GM21786 (cell line): ENCODE data around the gene EPHA7.

Experiments
- ATAC-seq: cut with Tn5 transposase; IDR thresholded peaks from one replicate; pipeline ENCODE4 v1.9.1; 2021; ENCODE audit not compliant: unreplicated experiment

Gene EPHA7

DNA sequence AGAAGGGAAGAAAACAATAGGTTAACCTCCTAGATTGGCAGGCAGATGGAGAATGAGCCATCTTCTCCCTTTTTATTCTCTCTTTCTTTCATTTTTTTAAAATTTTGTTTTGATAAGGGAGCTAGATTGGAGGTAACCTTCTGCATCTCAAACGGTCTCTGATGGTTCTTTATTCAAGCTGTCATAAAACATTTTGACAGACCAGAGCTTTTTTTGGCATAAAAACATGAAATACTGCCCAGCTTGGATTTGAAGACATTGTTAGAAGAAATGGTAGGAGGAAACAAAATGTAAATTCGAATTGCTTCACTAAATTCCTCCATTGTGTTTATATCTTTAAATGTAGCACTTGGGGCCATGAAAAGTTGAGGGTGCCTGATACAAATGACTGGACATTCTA lies 158.5 kb downstream of the EPHA7 start:
- no peak for ATAC-seq

DNA sequence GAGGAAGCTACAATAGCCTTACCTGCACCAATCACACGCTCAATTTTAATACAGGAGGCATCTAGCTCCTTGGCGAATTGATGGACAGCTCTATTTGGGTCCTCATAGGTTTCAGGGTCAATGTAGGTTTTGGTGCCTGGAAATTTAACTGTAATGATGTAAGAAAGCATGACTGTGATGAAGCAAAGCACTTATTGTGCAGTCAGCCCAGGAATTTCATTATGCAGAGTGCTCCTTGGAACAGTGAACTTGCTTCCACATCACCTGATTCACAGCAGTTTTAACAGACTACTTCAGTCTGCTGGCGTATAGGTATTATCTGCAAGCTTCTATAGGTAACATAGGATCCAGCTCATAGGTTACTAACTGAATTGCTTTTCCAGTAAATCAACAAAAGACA lies 160.0 kb downstream of the EPHA7 start:
- ATAC-seq: no peak

DNA sequence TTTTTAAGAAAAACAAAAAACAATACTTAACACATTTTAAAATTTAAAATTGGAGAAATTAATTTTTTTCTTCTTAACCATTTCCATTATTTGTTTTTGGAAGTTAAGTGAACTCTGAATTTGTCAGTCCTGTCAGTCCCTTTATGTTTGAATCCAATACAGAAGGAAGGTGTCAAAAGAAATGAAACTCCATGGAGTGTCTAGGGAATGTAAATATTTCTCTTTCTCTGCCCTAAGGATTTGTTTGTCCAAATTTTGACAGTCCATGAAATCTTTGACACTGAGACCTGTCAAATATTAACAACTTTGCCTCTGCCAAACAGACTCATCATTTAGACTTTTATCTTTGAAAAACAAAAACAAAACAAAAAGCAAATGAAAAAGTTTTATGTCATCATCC lies 166.4 kb downstream of the EPHA7 start:
- no peak for ATAC-seq

DNA sequence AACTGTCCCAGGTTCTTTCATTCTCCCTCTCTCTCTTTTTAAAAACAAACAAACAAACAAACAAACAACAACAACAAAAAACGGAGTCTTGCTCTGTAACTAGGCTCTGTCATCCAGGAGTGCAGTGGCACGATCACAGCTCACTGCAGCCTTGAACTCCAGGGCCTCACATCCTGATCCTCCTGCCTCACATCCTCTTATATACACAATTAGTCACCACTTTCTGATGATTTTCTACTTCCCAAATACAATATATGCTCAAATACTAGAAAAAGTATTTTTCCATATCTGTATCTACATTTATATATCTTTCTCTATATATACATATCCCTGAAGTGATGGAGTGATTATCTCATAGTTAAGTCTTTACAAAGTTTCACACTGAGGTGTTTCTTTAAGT lies 170.7 kb downstream of the EPHA7 start:
- no peak for ATAC-seq

DNA sequence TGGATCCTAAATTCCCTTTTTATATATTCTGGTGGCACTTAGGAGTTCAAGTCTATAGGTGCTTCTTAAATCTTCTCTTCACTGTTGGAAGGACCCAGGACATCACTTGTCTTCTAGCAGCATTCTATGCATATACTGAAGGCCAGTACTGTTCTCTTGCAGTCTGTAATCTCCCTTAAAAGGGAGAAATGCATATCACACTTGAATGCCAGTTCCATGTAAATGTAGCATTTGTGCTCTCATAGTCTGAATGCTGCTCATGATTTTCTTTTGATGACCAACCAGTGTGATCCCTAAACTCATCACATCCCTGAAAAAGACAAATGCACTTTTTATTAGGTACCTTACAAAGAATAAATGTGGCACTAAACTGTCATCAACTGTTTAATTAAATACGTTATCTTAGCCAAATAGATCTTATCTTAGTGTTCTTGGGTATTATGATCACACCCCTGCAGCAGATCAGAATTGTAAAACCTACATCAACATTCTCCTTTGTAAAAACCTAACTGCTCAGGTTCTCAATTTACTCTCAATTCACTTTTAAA lies 176.1 kb downstream of the EPHA7 start:
- ATAC-seq: no peak

DNA sequence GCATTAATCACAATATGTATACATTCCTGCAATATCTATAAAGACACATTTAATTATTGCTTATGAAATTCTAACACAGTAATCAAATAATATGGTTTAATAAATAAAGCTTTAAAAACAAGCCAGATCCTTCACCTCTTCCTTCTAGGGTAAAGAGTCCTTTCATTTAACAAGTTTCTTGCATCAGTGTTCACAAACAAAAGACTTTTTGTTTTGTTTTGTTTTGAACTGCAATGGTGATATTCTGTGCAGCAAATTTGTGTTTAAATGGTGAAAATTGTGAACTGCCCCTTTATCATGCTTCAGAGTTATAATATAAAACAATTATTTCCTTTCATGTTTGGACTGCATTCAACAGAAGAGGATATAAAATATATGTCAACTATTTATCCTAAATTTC lies 177.3 kb downstream of the EPHA7 start:
- no peak for ATAC-seq

DNA sequence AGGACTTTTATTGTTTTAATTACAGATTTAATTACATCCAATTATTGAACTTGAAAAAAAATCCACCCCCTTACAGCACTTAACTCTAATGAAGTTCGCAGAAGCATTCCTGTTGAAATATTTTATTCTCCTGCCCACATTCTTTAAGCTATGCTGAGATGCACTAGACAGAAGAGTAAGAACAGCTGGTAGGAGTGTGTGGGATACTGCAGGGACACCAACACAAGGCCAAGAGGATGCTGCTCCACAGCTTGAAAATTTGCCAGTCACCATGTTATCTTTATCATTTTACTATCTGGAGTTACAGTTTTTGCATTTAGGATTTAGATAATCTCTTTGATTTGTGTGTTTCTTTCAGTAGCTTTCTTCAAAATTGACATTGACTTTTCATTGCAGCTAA lies 180.7 kb downstream of the EPHA7 start:
- no peak for ATAC-seq

DNA sequence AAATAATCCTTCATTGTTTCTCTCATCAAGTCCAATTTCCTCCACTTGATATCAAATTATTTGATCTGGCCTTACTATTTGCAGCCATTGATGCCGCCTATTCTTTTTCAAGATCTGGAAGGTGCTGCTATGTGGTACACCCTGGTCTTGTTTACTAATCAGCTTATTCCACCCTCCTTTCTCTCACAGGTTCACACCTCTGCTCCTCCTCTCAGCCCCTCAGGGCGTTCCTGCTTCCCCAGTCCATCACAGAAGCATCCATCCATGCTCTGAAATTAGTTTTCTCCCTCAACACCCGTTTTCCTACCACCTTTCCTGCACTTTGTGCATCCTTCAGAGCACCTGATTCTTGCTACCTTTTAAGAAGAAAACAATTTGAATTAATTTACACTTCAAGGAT lies 183.6 kb downstream of the EPHA7 start:
- ATAC-seq: no peak

DNA sequence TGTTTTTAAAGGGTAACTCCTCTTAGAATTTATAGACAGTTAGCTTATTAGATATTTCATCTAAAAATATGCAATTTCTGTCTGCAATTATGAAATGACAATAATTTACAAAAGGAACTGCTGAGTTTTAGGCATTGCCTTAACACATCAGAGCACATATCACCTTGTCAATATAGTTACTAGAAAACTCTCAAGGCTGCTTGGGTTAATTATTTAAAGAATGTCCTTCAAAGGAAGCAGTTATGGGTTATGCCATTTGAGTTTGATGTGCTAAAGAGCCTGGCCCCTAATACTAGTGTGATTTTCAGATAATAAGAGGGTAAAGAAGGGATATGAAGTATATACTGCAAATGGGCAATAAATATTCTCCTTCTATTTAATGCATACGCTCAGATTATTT lies 192.5 kb downstream of the EPHA7 start:
- no peak for ATAC-seq

DNA sequence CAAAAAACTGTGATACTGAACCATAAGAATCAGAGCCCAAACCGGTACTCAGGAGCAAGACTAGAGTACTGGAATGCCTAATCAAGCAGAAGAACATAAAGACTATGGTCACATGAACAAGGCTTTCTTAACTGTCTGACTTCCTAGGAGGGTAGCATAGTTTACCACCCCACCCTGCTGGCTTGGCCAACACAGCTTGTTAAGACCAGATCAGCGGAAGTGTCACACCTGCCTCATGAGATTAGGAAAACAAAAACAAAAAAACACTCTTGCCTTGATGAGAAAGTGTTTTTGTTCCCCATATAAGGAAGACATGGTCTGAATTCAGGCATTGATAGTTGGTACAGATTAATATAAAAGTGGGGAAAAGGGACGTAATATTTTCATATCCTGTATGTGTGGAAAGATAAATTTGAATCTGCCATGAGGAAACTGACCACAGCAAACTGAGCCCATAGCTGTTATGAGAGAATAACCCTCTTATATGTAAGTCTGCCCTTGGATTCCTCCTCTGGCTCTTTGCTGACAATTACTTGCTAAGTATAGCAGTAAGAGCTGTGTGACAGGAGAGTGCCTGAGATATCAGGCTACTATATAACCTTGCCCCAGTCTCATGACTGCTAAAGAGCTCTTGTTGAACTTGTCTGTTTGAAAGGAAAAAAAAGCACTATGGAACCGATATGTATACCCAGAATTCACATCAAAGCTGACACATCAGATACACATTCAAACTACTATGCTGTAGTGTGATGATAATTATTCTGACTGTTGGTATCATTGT lies 197.1 kb downstream of the EPHA7 start:
- ATAC-seq: no peak

DNA sequence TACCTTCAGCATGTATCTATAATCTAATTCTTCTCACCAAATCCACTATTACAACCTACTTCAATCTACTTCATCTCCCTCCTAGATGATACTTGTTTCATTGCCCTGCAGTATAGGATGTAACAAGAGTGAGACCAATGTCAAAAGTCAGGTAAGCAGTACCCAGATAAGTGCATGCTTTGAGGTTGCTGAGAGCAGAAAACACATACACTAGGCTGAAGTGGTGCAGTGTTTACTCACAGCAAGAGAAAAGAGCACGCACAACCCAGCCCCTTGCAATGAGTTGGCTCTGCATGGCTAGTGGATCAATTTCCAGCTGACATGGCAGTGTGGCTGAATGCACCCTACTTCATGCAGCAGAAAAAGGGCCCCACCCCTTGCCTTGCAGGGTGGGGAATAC lies 199.9 kb downstream of the EPHA7 start:
- no peak for ATAC-seq

DNA sequence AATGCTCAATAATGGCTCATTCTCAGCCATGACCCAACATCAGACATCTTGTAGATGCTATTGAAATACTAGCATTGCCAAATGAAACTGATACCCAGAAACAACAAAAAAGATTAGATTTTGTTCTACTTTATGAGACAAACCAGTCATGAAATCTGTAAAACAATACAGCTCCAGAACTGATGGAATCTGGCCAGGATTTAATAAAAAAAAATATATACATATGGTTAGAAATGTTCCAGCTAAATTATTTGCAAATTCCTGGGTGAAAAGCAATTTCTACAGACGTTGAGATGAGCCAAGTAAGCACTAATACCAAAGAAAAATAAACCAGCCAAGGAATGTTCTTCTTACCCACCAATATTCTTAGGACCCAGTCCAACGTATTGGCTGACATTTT lies 201.3 kb downstream of the EPHA7 start:
- ATAC-seq: no peak

DNA sequence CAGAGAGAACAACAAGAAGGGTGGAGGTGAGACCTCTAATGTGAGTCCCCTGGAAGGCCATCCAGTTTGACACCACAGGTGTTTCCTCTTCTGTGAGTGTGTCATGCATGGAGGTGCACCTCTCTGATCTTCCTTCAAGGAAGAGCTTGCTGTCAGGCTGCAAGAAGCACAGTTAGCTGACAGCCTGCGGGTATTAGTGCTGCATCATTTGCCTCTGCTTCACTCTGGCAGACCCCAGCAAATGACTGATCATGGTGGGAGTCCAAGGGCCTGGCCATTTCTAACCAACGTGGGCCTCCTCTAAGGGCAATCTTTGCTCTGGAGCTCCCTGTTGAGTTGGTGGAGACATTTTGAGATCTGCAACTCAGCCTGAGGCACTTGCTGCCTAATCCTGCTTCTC lies 206.3 kb downstream of the EPHA7 start:
- no peak for ATAC-seq

DNA sequence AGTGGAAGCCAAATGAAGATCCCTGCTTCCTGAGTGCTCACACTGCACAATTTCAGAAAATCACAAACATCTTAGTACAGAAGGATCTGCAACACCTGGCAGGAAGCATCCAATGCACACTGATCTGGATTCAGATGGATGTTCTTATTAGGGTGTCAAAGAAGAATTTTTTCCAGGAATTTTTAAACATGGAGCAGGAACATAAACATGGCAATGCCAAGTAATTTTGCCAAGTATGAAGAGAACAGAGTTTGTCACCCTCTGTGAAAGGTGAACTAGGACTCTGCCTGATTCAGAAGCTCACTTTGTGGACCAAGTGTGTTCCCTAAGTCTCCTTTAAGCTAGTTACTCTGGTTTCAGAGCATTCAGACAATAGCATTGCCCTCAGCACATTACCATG lies 208.5 kb downstream of the EPHA7 start:
- no peak for ATAC-seq

DNA sequence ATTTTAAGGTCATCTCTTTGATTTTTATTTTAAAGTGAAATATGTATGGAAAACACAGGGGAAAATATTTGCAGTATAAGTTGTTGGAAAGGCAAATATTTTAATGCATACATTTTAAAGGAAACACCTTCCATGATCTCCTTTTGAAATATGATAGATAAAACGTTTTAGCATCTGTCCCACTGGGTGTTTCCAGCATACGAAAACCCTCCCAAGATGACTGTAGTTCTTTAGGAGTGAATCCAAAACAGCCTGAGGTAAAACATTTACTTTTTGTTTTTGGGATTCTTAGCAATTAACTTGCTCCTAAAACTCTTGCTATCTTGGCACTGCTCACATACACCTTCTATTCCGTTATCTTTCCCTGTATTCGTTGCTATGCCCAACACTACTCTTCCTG lies 210.0 kb downstream of the EPHA7 start:
- no peak for ATAC-seq

DNA sequence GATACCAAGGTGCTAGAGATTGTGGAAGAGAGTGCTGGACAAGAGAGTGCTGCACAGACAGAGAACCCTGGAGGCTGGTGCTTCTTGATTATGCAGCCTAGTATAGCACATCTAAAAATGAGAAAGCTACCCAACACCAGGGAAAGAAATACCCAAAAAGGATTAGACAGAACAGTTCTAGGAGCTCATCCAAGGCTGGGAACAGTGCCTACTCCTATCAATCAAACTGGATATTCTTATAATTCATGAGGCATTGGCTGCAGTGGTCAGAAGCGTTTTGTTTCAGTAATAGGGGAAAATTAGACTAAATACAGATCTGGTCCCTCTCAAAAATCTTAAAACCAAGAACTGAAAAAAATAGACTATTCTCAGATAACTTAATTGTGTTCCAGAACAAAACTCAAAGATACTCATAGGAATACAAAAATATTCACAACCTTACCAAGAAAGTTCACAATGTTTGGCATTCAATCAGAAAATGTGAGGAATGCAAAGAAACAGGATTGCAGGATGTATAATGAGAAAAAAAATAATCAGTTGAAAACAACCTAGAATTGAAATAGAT lies 222.9 kb downstream of the EPHA7 start:
- ATAC-seq: no peak

DNA sequence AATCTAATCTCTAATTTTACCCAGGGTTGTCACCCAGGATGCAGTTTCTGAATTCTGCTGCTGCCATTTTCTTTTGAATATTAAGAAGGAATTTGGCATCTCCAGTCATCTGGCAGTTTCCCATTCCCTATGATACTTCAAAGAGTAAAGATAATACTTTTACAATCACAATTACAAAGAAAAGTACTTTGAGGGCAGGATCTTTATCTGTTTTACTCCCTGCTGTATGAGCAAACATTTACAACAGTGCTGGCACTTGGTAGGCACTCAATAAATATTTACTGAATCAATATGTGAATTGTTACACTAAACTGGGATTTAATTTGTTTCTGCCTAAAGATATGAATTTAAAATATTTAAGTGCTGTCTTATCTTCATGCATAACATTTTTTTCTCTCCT lies 224.9 kb downstream of the EPHA7 start:
- ATAC-seq: no peak

DNA sequence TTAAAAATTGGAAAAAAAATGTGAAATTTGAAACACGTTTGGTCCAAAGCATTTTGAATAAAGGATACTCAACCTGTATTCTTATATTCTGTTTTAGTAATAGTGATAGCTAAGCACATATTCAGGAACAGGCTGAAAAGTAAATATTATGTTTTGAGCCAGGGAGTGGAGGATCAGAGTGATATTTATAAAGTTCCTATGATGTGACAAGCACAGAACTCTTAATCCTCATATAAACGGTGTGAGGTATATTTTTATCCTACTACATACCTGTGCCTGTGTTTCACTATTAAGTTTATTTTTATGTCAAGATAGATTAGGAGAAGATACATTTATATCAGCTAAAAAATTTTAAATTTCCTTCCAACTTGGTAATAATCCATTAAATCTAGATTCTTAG lies 225.5 kb downstream of the EPHA7 start:
- ATAC-seq: no peak
